ENCODE results near the gene UBE2D2. TPM values are rescaled to one million over a fixed set of nuclear protein-coding genes. Genes with fewer than 3 reads are reported as not detected.
A peak's percentile ranks its signal among the peaks of the same experiment; 100 is the strongest.

The UBE2D2 gene
- total and polyA plus RNA-seq, 2 of the 13 experiments (the other 11 are each of a cell fraction or from before 2014, with no cell fraction given), result 79.1 to 109 TPM

GRCh38 chr5:139651043-139651834 lies 90.1 kb downstream of the UBE2D2 start (continued):
- TF ChIP-seq, protein P1, sequence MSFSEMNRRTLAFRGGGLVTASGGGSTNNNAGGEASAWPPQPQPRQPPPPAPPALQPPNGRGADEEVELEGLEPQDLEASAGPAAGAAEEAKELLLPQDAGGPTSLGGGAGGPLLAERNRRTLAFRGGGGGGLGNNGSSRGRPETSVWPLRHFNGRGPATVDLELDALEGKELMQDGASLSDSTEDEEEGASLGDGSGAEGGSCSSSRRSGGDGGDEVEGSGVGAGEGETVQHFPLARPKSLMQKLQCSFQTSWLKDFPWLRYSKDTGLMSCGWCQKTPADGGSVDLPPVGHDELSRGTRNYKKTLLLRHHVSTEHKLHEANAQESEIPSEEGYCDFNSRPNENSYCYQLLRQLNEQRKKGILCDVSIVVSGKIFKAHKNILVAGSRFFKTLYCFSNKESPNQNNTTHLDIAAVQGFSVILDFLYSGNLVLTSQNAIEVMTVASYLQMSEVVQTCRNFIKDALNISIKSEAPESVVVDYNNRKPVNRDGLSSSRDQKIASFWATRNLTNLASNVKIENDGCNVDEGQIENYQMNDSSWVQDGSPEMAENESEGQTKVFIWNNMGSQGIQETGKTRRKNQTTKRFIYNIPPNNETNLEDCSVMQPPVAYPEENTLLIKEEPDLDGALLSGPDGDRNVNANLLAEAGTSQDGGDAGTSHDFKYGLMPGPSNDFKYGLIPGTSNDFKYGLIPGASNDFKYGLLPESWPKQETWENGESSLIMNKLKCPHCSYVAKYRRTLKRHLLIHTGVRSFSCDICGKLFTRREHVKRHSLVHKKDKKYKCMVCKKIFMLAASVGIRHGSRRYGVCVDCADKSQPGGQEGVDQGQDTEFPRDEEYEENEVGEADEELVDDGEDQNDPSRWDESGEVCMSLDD (CRISPR knock-in tag; IDR thresholded peaks at IDR 0.05; ENCODE audit: borderline replicate concordance), result 0 out of 2 replicates have a peak, but pooled peaks have one; percentile 48
- TF ChIP-seq, protein P2, sequence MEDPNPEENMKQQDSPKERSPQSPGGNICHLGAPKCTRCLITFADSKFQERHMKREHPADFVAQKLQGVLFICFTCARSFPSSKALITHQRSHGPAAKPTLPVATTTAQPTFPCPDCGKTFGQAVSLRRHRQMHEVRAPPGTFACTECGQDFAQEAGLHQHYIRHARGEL (CRISPR knock-in tag; IDR thresholded peaks at IDR 0.05), result no peak
- TF ChIP-seq ZNF773 (CRISPR knock-in tag; IDR thresholded peaks at IDR 0.05; ENCODE audit: borderline replicate concordance), result no peak
- TF ChIP-seq ZBTB3 (CRISPR knock-in tag; IDR thresholded peaks at IDR 0.05; ENCODE audit: borderline replicate concordance, low read depth), result no peak
- no peak for TF ChIP-seq RBM22 (optimal IDR thresholded peaks at IDR 0.05; ENCODE audit: low read length)
- TF ChIP-seq ZNF552 (CRISPR knock-in tag; IDR thresholded peaks at IDR 0.05; ENCODE audit: borderline replicate concordance), result no peak
- TF ChIP-seq GTF3A (CRISPR knock-in tag; conservative IDR thresholded peaks at IDR 0.05), result no peak
- TF ChIP-seq, protein P3, sequence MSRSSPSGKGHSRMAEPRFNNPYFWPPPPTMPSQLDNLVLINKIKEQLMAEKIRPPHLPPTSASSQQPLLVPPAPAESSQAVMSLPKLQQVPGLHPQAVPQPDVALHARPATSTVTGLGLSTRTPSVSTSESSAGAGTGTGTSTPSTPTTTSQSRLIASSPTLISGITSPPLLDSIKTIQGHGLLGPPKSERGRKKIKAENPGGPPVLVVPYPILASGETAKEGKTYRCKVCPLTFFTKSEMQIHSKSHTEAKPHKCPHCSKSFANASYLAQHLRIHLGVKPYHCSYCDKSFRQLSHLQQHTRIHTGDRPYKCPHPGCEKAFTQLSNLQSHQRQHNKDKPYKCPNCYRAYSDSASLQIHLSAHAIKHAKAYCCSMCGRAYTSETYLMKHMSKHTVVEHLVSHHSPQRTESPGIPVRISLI (CRISPR knock-in tag; IDR thresholded peaks at IDR 0.05; ENCODE audit: borderline replicate concordance), result no peak
- no peak for TF ChIP-seq SALL2 (CRISPR knock-in tag; IDR thresholded peaks at IDR 0.05)
- peak; percentile 81 for TF ChIP-seq FOXA3 (CRISPR knock-in tag; IDR thresholded peaks at IDR 0.05)
- no peak for TF ChIP-seq SRSF1 (optimal IDR thresholded peaks at IDR 0.05; ENCODE audit: low read depth, low read length)
- peak; percentile 15; the same call in 1 of the 2 replicates for TF ChIP-seq IKZF5 (CRISPR knock-in tag; IDR thresholded peaks at IDR 0.05)
- TF ChIP-seq PBX2 (CRISPR knock-in tag; IDR thresholded peaks at IDR 0.05), result no peak
- TF ChIP-seq ZNF430 (CRISPR knock-in tag; IDR thresholded peaks at IDR 0.05), result 0 out of 2 replicates have a peak, but pooled peaks have one; percentile 33
- TF ChIP-seq, protein P4, sequence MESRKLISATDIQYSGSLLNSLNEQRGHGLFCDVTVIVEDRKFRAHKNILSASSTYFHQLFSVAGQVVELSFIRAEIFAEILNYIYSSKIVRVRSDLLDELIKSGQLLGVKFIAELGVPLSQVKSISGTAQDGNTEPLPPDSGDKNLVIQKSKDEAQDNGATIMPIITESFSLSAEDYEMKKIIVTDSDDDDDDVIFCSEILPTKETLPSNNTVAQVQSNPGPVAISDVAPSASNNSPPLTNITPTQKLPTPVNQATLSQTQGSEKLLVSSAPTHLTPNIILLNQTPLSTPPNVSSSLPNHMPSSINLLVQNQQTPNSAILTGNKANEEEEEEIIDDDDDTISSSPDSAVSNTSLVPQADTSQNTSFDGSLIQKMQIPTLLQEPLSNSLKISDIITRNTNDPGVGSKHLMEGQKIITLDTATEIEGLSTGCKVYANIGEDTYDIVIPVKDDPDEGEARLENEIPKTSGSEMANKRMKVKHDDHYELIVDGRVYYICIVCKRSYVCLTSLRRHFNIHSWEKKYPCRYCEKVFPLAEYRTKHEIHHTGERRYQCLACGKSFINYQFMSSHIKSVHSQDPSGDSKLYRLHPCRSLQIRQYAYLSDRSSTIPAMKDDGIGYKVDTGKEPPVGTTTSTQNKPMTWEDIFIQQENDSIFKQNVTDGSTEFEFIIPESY (CRISPR knock-in tag; IDR thresholded peaks at IDR 0.05), result no peak
- TF ChIP-seq ZNF678 (CRISPR knock-in tag; IDR thresholded peaks at IDR 0.05), result no peak
- TF ChIP-seq REL (CRISPR knock-in tag; conservative IDR thresholded peaks at IDR 0.05), result no peak
- TF ChIP-seq REPIN1 (CRISPR knock-in tag; IDR thresholded peaks at IDR 0.05; ENCODE audit: borderline replicate concordance, low read depth), result peak; percentile 34; the same call in 1 of the 2 replicates
- no peak for TF ChIP-seq KLF12 (CRISPR knock-in tag; IDR thresholded peaks at IDR 0.05; ENCODE audit: borderline replicate concordance)
- peak; percentile 57 for TF ChIP-seq IRF2 (CRISPR knock-in tag; IDR thresholded peaks at IDR 0.05)
